Lower leg skin (tissue), 3 donors: ENCODE measurements around the gene LZTS2.

Experiments used
- CTCF ChIP-seq, 3 donors: fragments of 450-650 bp; IDR thresholded peaks; one replicate each; pipeline ENCODE4 v1.5.1; 2016; ENCODE audit warnings: antibody characterized with exemption in 3 of 3, mild to moderate bottlenecking in 3 of 3, moderate library complexity in 2 of 3
- POLR2A ChIP-seq, 2 donors: fragments of 450-650 bp; IDR thresholded peaks; one replicate each; pipeline ENCODE4 v1.6.1; 2016 to 2017; ENCODE audit warnings: antibody characterized with exemption in 2 of 2, mild to moderate bottlenecking in 1 of 2, moderate library complexity in 1 of 2

GRCh38 chr10:100989088-100989487 is 10.5 kb upstream of the LZTS2 start:
- TF ChIP-seq POLR2A (IDR thresholded peaks at IDR 0.05) = no peak
- TF ChIP-seq CTCF (IDR thresholded peaks at IDR 0.05) = no peak
